Smooth muscle cell (in vitro differentiated cells): ENCODE data around the gene BRD1. TPM values are rescaled to one million over a fixed set of nuclear protein-coding genes. Genes with fewer than 3 reads are reported as not detected.

Source experiments
- DNase-seq: peaks from one replicate; lab custom pipeline; 2025; ENCODE audit not compliant: unreplicated experiment; lab: John Stamatoyannopoulos, UW
- H2AFZ ChIP-seq: fragments of 200-600 bp; sonication (generic); 2 replicates; pipeline ENCODE4 v1.6.0; 2016; ENCODE audit warnings: antibody characterized with exemption, low read depth, mild to moderate bottlenecking
- H3F3A ChIP-seq: fragments of 200-600 bp; sonication (generic); 2 replicates; pipeline ENCODE4 v1.6.0; 2017; ENCODE audit warnings: antibody characterized with exemption, low read depth
- H3K27ac ChIP-seq: fragments of 200-600 bp; sonication (generic); 2 replicates; pipeline ENCODE4 v1.5.1; 2016; ENCODE audit warnings: low read depth, mild to moderate bottlenecking
- H3K27me3 ChIP-seq: fragments of 200-600 bp; sonication (generic); 2 replicates; pipeline ENCODE4 v1.6.1; 2016; ENCODE audit warnings: low read depth, mild to moderate bottlenecking
- H3K36me3 ChIP-seq: fragments of 200-600 bp; sonication (generic); 2 replicates; pipeline ENCODE4 v1.5.1; 2016; ENCODE audit warnings: low read depth
- H3K4me1 ChIP-seq: fragments of 200-600 bp; sonication (generic); 2 replicates; pipeline ENCODE4 v1.5.1; 2016; ENCODE audit warnings: low read depth
- H3K4me2 ChIP-seq: fragments of 200-600 bp; sonication (generic); 2 replicates; pipeline ENCODE4 v1.6.0; 2016; ENCODE audit warnings: mild to moderate bottlenecking
- H3K4me3 ChIP-seq: fragments of 200-600 bp; sonication (generic); 2 replicates; pipeline ENCODE4 v1.5.1; 2016; ENCODE audit warnings: mild to moderate bottlenecking
- H3K79me2 ChIP-seq: fragments of 200-600 bp; sonication (generic); 2 replicates; pipeline ENCODE4 v1.6.0; 2016; ENCODE audit warnings: low read depth, mild to moderate bottlenecking
- H3K9ac ChIP-seq: fragments of 200-600 bp; sonication (generic); 2 replicates; pipeline ENCODE4 v1.6.0; 2016; ENCODE audit warnings: low read depth
- H3K9me3 ChIP-seq: fragments of 200-600 bp; sonication (generic); replicated peaks from 2 replicates; pipeline ENCODE4 v1.5.1; 2016; ENCODE audit warnings: low read depth
- H4K20me1 ChIP-seq: fragments of 200-600 bp; sonication (generic); 2 replicates; pipeline ENCODE4 v1.6.0; 2016; ENCODE audit warnings: low read depth
- WGBS: methylation state at CpG from one replicate; pipeline ENCODE4 v1.1.7; 2016; ENCODE audit warnings: low lambda C conversion rate; 5-methylcytosine and 5-hydroxymethylcytosine counted together
- polyA plus RNA-seq: library from polyadenylated mRNA; unstranded; fragments of >200 nt; fragmentation: Nextera tagmentation; extraction: Ambion mirVana; gene quantifications from 2 replicates; pipeline ENCODE4 v1.2.1, GENCODE V29; 2016
- total RNA-seq: library from RNA; depleted of rRNA; stranded (reverse); fragments of >200 nt; gene quantifications from 2 replicates; pipeline ENCODE4 v1.2.3, GENCODE V29; 2014
- TF ChIP-seq, protein P1 (sequence below): fragments of 200-600 bp; sonication (generic); IDR thresholded peaks from 2 replicates; pipeline ENCODE4 v1.5.1; 2017; ENCODE audit warnings: borderline replicate concordance, mild to moderate bottlenecking, antibody characterized with exemption; ENCODE audit not compliant: insufficient read depth, poor library complexity, severe bottlenecking

Gene BRD1
- total and polyA plus RNA-seq, 2 experiments from 2014 or later: 15.0 to 20.5 TPM

DNA sequence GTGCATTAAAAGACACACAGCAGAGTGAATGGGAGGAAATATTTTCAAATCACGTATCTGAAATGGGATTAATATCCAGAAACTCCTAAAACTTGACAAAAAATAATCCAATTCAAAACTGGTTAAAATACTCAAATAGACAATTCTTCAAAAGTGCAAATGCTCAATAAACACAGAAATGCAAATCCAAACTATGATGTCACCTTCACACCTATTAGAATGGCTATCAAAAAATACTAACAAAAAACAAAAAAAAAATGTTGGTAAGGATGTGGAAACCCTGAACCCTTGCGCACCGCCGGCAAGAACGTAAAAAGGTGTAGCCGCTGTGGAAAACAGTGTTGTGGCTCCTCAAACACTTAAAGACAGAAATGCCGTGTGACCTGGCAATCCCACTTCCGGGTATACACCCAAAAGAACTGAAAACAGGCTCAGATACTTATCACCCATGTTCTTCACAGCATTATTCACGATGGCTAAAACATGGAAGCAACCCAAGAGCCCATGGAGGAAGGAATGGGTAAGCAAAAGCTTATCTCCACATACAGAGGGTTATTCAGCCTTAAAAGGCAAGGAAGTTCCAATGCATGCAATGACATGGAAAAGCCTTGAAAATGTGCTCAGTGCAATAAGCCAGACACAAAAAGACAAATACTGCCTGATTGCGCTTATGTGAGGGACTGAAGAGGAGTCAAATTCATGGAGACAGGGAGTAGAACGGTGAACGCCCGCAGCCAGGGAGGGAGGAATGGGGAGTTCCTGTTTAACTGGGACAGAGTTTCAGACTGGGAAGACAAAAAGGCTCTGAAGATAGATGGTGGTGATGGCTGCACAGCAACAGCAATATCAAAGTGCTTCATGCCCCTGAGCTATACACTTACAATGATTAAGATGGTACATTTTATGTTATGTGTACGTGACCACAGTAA is 19.6 kb downstream of the BRD1 start:
- Histone ChIP-seq H3K4me3 (no peak overlapping the region), H3K36me3 (peaks cover 3% of the 10 kb centered on the region), H4K20me1 (peaks cover 100% of the 10 kb centered on the region), H3K9ac (no peak overlapping the region), H3K27me3 (no peaks in the 10 kb centered on the region), H3K9me3 (no peaks in the 10 kb centered on the region), H3K27ac (no peak overlapping the region), H3F3A (peaks cover 4% of the 10 kb centered on the region), H3K4me1 (no peaks in the 10 kb centered on the region), H3K4me2 (no peak overlapping the region), H2AFZ (no peak overlapping the region), H3K79me2 (peaks cover 100% of the 10 kb centered on the region)
- TF ChIP-seq, protein P1, sequence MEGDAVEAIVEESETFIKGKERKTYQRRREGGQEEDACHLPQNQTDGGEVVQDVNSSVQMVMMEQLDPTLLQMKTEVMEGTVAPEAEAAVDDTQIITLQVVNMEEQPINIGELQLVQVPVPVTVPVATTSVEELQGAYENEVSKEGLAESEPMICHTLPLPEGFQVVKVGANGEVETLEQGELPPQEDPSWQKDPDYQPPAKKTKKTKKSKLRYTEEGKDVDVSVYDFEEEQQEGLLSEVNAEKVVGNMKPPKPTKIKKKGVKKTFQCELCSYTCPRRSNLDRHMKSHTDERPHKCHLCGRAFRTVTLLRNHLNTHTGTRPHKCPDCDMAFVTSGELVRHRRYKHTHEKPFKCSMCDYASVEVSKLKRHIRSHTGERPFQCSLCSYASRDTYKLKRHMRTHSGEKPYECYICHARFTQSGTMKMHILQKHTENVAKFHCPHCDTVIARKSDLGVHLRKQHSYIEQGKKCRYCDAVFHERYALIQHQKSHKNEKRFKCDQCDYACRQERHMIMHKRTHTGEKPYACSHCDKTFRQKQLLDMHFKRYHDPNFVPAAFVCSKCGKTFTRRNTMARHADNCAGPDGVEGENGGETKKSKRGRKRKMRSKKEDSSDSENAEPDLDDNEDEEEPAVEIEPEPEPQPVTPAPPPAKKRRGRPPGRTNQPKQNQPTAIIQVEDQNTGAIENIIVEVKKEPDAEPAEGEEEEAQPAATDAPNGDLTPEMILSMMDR: no peak
- no peak for DNase-seq
- WGBS: 80% methylated on average over 14 of the region's 14 CpGs

DNA sequence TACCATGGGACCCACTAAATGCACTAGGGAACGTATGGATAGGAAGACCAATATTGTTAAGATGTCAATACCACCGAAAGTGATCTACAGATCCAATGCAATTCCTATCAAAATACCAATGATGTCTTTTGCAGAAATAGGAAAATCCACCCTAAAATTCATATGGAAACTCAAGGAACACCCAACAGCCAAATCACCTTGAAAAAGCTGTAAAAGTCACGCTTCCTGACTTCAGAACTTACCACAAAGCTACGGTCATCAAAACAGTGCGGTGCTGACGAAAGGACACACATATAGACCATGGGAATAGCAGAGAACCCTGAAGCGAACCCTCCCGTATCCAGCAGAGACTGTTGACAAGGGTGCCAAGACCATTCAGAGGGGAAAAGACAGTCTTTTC is 20.5 kb downstream of the BRD1 start:
- TF ChIP-seq, protein P1: no peak
- Histone ChIP-seq H3K4me2 (no peak overlapping the region), H3K36me3 (peaks cover 3% of the 10 kb centered on the region), H2AFZ (no peak overlapping the region), H3K9ac (no peak overlapping the region), H3F3A (peaks cover 4% of the 10 kb centered on the region), H3K27me3 (no peaks in the 10 kb centered on the region), H3K79me2 (peaks cover 97% of the 10 kb centered on the region), H3K4me3 (no peak overlapping the region), H3K4me1 (no peaks in the 10 kb centered on the region), H3K9me3 (no peaks in the 10 kb centered on the region), H3K27ac (no peak overlapping the region), H4K20me1 (peaks cover 97% of the 10 kb centered on the region)
- no peak for DNase-seq
- WGBS: 96% methylated on average over 8 of the region's 8 CpGs

DNA sequence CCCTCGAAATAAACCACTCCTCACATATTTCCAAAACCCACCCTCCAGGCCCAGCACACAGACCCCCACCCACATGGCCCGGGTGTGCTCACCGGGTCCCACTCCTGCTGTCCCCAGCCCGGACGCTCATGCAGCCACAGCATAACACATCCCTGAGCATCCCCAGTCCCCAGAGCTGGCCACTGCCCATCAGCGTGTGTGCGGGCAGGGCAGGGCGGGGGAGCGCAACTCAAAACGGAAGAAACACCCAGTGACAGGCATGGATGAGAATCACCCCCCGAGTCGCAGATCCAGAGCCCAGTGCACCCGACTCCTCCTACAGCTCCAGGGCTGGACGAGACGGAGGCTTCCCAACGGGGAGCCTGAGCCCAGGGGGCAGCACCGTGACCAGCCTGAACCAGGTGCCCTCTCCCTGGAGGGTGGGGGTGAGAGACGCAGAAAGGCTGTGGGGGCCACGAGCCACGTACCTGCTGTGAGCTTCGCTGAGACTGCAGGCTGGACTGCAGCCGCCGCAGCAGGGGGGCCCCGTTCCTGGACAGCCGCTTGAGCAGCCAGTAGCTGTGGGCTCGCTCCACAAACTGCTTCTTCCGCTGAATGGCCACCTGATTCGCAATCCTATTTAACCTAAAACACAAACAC is 23.8 kb downstream of the BRD1 start:
- H3F3A ChIP-seq: no peaks in the 10 kb centered on the region
- H4K20me1 ChIP-seq: peaks cover 97% of the 10 kb centered on the region
- H2AFZ ChIP-seq: no peak overlapping the region
- no peaks in the 10 kb centered on the region for H3K9me3 ChIP-seq
- H3K79me2 ChIP-seq: peaks cover 96% of the 10 kb centered on the region
- WGBS: 97% methylated on average over 27 of the region's 28 CpGs
- H3K4me2 ChIP-seq: no peak overlapping the region
- no peaks in the 10 kb centered on the region for H3K4me1 ChIP-seq
- H3K4me3 ChIP-seq: no peak overlapping the region
- H3K36me3 ChIP-seq: peaks cover 3% of the 10 kb centered on the region
- no peak for DNase-seq
- no peak overlapping the region for H3K27ac ChIP-seq
- TF ChIP-seq, protein P1: no peak
- H3K9ac ChIP-seq: no peak overlapping the region
- H3K27me3 ChIP-seq: no peaks in the 10 kb centered on the region
